Activated CD4-positive, alpha-beta T cell treated with anti-CD3 and anti-CD28 coated beads for 36 hours (primary cell): ENCODE results near the gene TTLL11. TPM values are rescaled to one million over a fixed set of nuclear protein-coding genes. Genes with fewer than 3 reads are reported as not detected.

Source experiments
- ATAC-seq: fragments of 200-7000 bp; cut with Tn5 transposase; one replicate; pipeline ENCODE4 v1.10.0; 2021; ENCODE audit warnings: mild to moderate bottlenecking, moderate library complexity
- CTCF ChIA-PET: fragments of 350-600 bp; sonication (Branson Sonifier 250); formaldehyde crosslinking; loops from one replicate; lab custom pipeline; 2021; ENCODE audit warnings: antibody characterized with exemption; lab: Charles Lee
- POLR2A ChIA-PET: fragments of 350-600 bp; sonication (Branson Sonifier 250); formaldehyde crosslinking; loops from one replicate; lab custom pipeline; 2021; ENCODE audit warnings: antibody characterized with exemption, inconsistent platforms; lab: Charles Lee
- DNase-seq: peaks from one replicate; pipeline ENCODE4 v3.0.0-alpha.2; 2020
- H3K27ac Mint-ChIP-seq: one replicate; pipeline ENCODE4 v1.8.0; 2021; ENCODE audit warnings: mixed read lengths
- H3K27me3 Mint-ChIP-seq: one replicate; pipeline ENCODE4 v1.8.0; 2021; ENCODE audit warnings: mixed read lengths
- H3K36me3 Mint-ChIP-seq: one replicate; pipeline ENCODE4 v1.8.0; 2021; ENCODE audit warnings: low read depth, mixed read lengths
- H3K4me1 Mint-ChIP-seq: one replicate; pipeline ENCODE4 v1.8.0; 2021; ENCODE audit warnings: mixed read lengths
- H3K4me3 Mint-ChIP-seq: one replicate; pipeline ENCODE4 v1.8.0; 2021; ENCODE audit warnings: mild to moderate bottlenecking, moderate library complexity, mixed read lengths
- H3K9me3 Mint-ChIP-seq: one replicate; pipeline ENCODE4 v1.8.0; 2021; ENCODE audit warnings: low read depth, mixed read lengths
- intact Hi-C, 2 experiments: fragments of 100-400 bp; cut with DNase I in 1 of 2; cut with micrococcal nuclease in 1 of 2; formaldehyde crosslinking; loops; one replicate each; pipeline versions ENCODE4 v1.14.2 to v1.15.1; 2022 to 2024; cut with DNase I, micrococcal nuclease
- total RNA-seq, 2 experiments: library from RNA; stranded (reverse); gene quantifications; one replicate each; pipeline ENCODE4 v1.2.3, GENCODE V29; 2021

The TTLL11 gene
- total RNA-seq, 2 experiments from 2014 or later = 1.3 to 1.8 TPM

GRCh38 chr9:122036408-122036807, 56.7 kb downstream of the TTLL11 start:
- POLR2A ChIA-PET = no interaction called here
- Mint-ChIP-seq H3K27me3 (no peaks in the 10 kb centered on the region), H3K9me3 (no peaks in the 10 kb centered on the region), H3K36me3 (peaks cover 11% of the 10 kb centered on the region), H3K4me3 (no peak overlapping the region), H3K4me1 (no peaks in the 10 kb centered on the region), H3K27ac (no peak overlapping the region)
- intact Hi-C loops = no loop called here
- DNase-seq (no peak), ATAC-seq (no peak)
- CTCF ChIA-PET = no interaction called here

GRCh38 chr9:122033775-122034373, 59.2 kb downstream of the TTLL11 start:
- H3K27ac Mint-ChIP-seq = no peak overlapping the region
- no peaks in the 10 kb centered on the region for H3K9me3 Mint-ChIP-seq
- ATAC-seq (no peak), DNase-seq (no peak)
- no peaks in the 10 kb centered on the region for H3K4me1 Mint-ChIP-seq
- H3K4me3 Mint-ChIP-seq = no peak overlapping the region
- H3K27me3 Mint-ChIP-seq = no peaks in the 10 kb centered on the region
- POLR2A ChIA-PET = no interaction called here
- CTCF ChIA-PET = interaction anchor here (0.8 kb wide), 1 partner anchor 66 kb away, joined by 3 read pairs; no protein-coding TSS in a partner anchor
- H3K36me3 Mint-ChIP-seq = peaks cover 18% of the 10 kb centered on the region
- intact Hi-C loops = no loop called here

GRCh38 chr9:122032346-122032745, 60.8 kb downstream of the TTLL11 start:
- CTCF ChIA-PET = no interaction called here
- Mint-ChIP-seq H3K36me3 (peaks cover 28% of the 10 kb centered on the region), H3K4me3 (no peak overlapping the region), H3K27ac (no peak overlapping the region), H3K4me1 (no peaks in the 10 kb centered on the region), H3K27me3 (no peaks in the 10 kb centered on the region), H3K9me3 (no peaks in the 10 kb centered on the region)
- no peak for ATAC-seq
- intact Hi-C loops = no loop called here
- POLR2A ChIA-PET = no interaction called here
- DNase-seq = no peak

GRCh38 chr9:122031776-122032175, 61.3 kb downstream of the TTLL11 start:
- DNase-seq (no peak), ATAC-seq (no peak)
- intact Hi-C loops = no loop called here
- ChIA-PET POLR2A (no interaction called here), CTCF (no interaction called here)
- no peaks in the 10 kb centered on the region for H3K9me3 Mint-ChIP-seq
- H3K27me3 Mint-ChIP-seq = no peaks in the 10 kb centered on the region
- peaks cover 29% of the 10 kb centered on the region for H3K36me3 Mint-ChIP-seq
- H3K4me1 Mint-ChIP-seq = no peaks in the 10 kb centered on the region
- no peak overlapping the region for H3K27ac Mint-ChIP-seq
- no peak overlapping the region for H3K4me3 Mint-ChIP-seq

DNA sequence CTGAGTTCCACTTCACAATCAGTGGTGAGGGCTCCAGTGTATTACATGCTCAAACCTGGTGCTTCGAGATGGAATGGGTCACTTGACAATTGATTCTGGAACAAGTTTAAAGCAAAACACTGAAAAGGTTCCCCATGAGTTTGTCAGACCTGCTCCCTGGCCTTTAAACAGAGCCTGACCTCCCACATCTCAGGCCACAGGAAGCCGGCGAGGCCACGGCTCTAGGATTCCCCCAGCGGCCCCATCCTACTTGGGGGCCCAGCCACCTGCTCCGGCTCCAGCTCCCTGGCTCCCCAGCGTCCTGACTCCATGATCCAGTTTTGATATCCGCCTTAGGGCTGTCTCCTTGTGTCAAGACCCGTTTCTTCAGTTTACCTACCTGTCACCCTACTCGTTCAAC, 62.0 kb downstream of the TTLL11 start:
- ChIA-PET CTCF (no interaction called here), POLR2A (no interaction called here)
- DNase-seq (no peak), ATAC-seq (no peak)
- Mint-ChIP-seq H3K4me3 (no peak overlapping the region), H3K27me3 (no peaks in the 10 kb centered on the region), H3K36me3 (peaks cover 30% of the 10 kb centered on the region), H3K9me3 (no peaks in the 10 kb centered on the region), H3K27ac (no peak overlapping the region), H3K4me1 (no peaks in the 10 kb centered on the region)
- intact Hi-C loops = no loop called here

DNA sequence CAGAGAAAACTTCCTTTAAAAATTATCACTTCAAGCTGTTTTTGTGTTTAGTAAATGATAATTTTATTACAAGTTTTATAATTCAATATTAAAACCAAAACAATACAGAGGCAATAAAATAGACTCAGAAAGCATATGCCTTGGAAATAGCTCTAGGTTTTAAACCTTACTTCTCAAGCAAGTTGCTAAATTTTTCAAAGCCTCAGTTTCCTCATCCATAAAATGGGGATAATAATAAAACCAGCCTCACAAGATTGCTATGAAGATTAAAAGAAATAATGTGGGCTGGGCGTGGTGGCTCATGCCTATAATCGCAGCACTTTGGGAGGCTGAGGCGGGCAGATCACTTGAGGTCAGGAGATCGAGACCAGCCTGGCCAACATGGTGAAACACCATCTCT, 62.8 kb downstream of the TTLL11 start:
- CTCF ChIA-PET = interaction anchor here (1.2 kb wide), 1 partner anchor 95 kb away, joined by 4 read pairs; no protein-coding TSS in a partner anchor

DNA sequence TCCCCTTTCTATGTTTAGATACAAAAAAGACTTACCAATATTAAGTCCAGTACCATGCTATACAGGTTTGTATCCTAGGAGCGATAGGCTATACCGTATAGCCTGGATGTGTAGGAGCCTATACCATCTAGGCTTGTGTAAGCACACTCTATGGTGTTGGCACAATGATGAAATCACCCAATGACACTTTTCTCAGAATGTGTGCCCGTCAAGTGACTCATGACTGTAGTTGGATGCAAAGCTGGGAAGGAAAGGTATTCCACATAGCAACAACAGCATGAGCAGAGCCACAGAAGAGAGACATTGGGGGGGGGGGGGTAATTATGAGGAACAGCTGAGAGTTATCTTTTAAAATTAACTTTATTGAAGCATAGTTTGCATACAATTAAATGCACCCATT, 63.2 kb downstream of the TTLL11 start:
- Mint-ChIP-seq H3K9me3 (no peaks in the 10 kb centered on the region), H3K4me1 (no peaks in the 10 kb centered on the region), H3K27ac (no peak overlapping the region), H3K27me3 (no peaks in the 10 kb centered on the region), H3K4me3 (no peak overlapping the region), H3K36me3 (peaks cover 38% of the 10 kb centered on the region)
- intact Hi-C loops = no loop called here
- DNase-seq = no peak
- ChIA-PET POLR2A (no interaction called here), CTCF (interaction anchor here (1.2 kb wide), 1 partner anchor 95 kb away, joined by 4 read pairs; no protein-coding TSS in a partner anchor)
- ATAC-seq = no peak

More for the DNA sequence above, 62.8 kb downstream of the TTLL11 start:
- ATAC-seq (no peak), DNase-seq (no peak)
- Mint-ChIP-seq H3K27ac (no peak overlapping the region), H3K9me3 (no peaks in the 10 kb centered on the region), H3K27me3 (no peaks in the 10 kb centered on the region), H3K4me1 (no peaks in the 10 kb centered on the region), H3K4me3 (no peak overlapping the region), H3K36me3 (peaks cover 36% of the 10 kb centered on the region)
- intact Hi-C loops = no loop called here
- POLR2A ChIA-PET = no interaction called here

DNA sequence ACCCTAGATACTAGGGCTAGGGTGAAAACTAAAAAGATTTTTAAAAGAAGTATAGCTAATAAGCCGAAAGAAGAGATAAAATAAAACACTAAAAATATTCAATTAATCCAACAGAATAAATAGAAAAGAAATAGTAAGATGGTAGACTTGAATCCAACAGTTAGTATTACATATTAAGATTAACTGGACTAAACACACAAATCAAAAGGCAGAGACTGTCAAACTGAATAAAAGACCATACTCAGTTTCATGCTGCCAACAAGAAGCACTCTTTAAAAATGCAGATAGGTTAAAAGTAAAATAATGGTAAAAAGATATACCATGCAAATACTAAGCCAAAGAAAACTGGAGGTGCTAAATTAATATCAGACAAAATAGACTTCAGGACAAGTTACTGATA, 65.0 kb downstream of the TTLL11 start:
- Mint-ChIP-seq H3K27me3 (no peaks in the 10 kb centered on the region), H3K9me3 (no peaks in the 10 kb centered on the region), H3K4me1 (no peaks in the 10 kb centered on the region), H3K4me3 (no peak overlapping the region), H3K27ac (no peak overlapping the region), H3K36me3 (peaks cover 43% of the 10 kb centered on the region)
- CTCF ChIA-PET = no interaction called here
- intact Hi-C loops = no loop called here
- ATAC-seq (no peak), DNase-seq (no peak)
- POLR2A ChIA-PET = no interaction called here

DNA sequence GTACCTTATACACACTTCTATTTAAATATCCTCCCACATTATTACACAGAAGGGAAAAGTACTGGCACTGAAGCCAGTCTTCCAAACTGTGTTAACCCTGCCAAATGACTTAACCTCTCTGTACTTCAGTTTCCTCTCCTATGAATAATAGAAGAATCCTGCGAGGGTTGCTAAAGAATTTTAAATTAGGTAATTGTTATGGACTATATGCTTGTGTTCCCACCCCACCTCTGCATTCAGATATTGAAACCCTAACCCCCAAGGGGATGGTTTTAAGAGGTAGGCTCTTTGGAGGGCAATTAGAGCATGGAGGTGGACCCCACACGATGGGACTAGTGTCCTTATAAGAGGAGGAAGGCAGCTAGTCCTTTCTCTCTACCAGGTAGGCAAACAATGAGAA, 72.7 kb downstream of the TTLL11 start:
- Mint-ChIP-seq H3K4me1 (no peaks in the 10 kb centered on the region), H3K27me3 (no peaks in the 10 kb centered on the region), H3K36me3 (peaks cover 7% of the 10 kb centered on the region), H3K27ac (no peak overlapping the region), H3K9me3 (no peaks in the 10 kb centered on the region), H3K4me3 (no peak overlapping the region)
- DNase-seq (no peak), ATAC-seq (no peak)
- intact Hi-C loops = no loop called here
- ChIA-PET POLR2A (no interaction called here), CTCF (interaction anchor here (0.6 kb wide), 1 partner anchor 14 kb away, joined by 3 read pairs; no protein-coding TSS in a partner anchor)

DNA sequence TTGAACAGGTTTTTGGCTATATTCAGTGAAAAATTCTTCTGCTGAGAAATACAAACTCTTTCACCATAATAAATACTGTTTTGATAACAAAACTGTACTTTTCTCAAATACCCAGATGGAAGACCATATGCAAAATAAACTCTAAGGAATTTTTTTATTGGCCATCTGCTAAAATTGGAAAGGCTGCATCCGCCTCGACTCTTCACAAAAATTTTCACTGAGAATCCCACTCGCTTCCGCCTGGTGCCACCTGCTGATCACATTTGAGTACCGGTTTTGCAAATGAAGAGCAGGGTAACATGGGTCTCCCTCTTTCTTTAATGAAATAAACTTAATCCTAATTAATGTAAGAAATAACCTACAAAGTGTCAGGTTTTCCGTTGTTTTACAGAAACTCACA, 76.4 kb downstream of the TTLL11 start:
- POLR2A ChIA-PET = no interaction called here
- no peak for ATAC-seq
- intact Hi-C loops = no loop called here
- CTCF ChIA-PET = no interaction called here
- Mint-ChIP-seq H3K4me3 (no peak overlapping the region), H3K4me1 (no peaks in the 10 kb centered on the region), H3K27ac (no peak overlapping the region), H3K9me3 (no peaks in the 10 kb centered on the region), H3K36me3 (no peaks in the 10 kb centered on the region), H3K27me3 (no peaks in the 10 kb centered on the region)
- DNase-seq = no peak

GRCh38 chr9:122016309-122016708, 76.8 kb downstream of the TTLL11 start:
- Mint-ChIP-seq H3K4me1 (no peaks in the 10 kb centered on the region), H3K36me3 (no peaks in the 10 kb centered on the region), H3K4me3 (no peak overlapping the region), H3K9me3 (no peaks in the 10 kb centered on the region), H3K27ac (no peak overlapping the region), H3K27me3 (no peaks in the 10 kb centered on the region)
- intact Hi-C loops = no loop called here
- CTCF ChIA-PET = no interaction called here
- ATAC-seq (no peak), DNase-seq (no peak)
- POLR2A ChIA-PET = no interaction called here

DNA sequence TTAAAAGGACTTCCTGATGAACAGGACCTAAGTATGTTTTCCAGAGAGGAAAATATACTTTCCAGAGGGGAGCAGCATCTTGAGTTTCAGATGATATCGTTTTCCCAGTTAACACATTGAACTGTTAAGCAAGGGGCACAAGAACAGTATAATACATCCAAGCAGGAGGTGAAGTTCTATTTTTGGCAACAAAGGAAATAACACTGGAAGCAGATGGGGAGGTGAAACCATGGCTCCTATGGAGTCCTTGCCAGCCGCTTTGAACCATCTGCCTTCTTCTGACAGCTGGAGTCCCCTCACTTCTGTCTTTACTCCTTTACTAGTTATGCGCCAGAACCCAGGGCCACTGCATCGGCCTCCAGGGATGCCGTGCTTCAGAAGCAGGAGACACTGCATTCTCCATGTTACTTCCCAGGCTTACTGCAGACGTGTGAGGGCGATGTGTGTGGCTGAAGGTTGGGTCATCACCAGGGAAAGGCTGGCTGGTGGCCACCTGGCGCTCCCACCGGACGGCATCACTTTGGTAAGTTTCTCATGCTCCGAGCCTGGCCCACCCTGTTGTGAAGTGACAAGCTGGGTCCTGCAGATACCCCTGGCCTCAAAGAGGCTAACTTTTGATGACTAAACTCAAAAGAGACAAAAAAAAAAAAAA, 77.8 kb downstream of the TTLL11 start:
- intact Hi-C loops = no loop called here
- no peak overlapping the region for H3K27ac Mint-ChIP-seq
- CTCF ChIA-PET = no interaction called here
- H3K27me3 Mint-ChIP-seq = no peaks in the 10 kb centered on the region
- no peaks in the 10 kb centered on the region for H3K4me1 Mint-ChIP-seq
- ATAC-seq = no peak
- no peaks in the 10 kb centered on the region for H3K9me3 Mint-ChIP-seq
- no peaks in the 10 kb centered on the region for H3K36me3 Mint-ChIP-seq
- H3K4me3 Mint-ChIP-seq = no peak overlapping the region
- no peak for DNase-seq
- POLR2A ChIA-PET = no interaction called here
